Naive B cell (primary cell): Measurements from ENCODE around the gene XPO4. TPM values are rescaled to one million over a fixed set of nuclear protein-coding genes. Genes with fewer than 3 reads are reported as not detected.

Experiments used
- ATAC-seq, 2 donors: fragments of 150-1000 bp; cut with Tn5 transposase; 2 replicates each; pipeline ENCODE4 v1.10.0; 2021; ENCODE audit warnings: low read depth in 2 of 2, mild to moderate bottlenecking in 2 of 2, moderate library complexity in 2 of 2
- DNase-seq: peaks from one replicate; pipeline ENCODE4 v3.0.0; 2022
- H3K27ac Mint-ChIP-seq, 6 donors: one replicate each; pipeline ENCODE4 v1.8.0; 2020 to 2022; ENCODE audit warnings: mild to moderate bottlenecking in 6 of 6, mixed read lengths in 6 of 6, moderate library complexity in 5 of 6, inconsistent platforms in 2 of 6
- H3K27me3 Mint-ChIP-seq, 3 donors: one replicate each; pipeline ENCODE4 v1.8.0; 2021 to 2022; ENCODE audit warnings: mixed read lengths in 3 of 3, mild to moderate bottlenecking in 1 of 3
- H3K36me3 Mint-ChIP-seq, 2 donors: one replicate each; pipeline ENCODE4 v1.8.0; 2020 to 2022; ENCODE audit warnings: mixed read lengths in 2 of 2, inconsistent platforms in 1 of 2, mild to moderate bottlenecking in 1 of 2
- H3K4me1 Mint-ChIP-seq, 3 donors: one replicate each; pipeline ENCODE4 v1.8.0; 2020 to 2022; ENCODE audit warnings: mixed read lengths in 3 of 3, inconsistent platforms in 1 of 3, mild to moderate bottlenecking in 1 of 3, moderate library complexity in 1 of 3
- H3K4me3 Mint-ChIP-seq, 8 donors: one replicate each; pipeline ENCODE4 v1.8.0; 2020 to 2022; ENCODE audit warnings: mild to moderate bottlenecking in 8 of 8, mixed read lengths in 8 of 8, moderate library complexity in 8 of 8, inconsistent platforms in 2 of 8
- H3K9me3 Mint-ChIP-seq, 7 donors: one replicate each; pipeline ENCODE4 v1.8.0; 2020 to 2022; ENCODE audit warnings: mixed read lengths in 7 of 7, mild to moderate bottlenecking in 5 of 7, inconsistent platforms in 2 of 7, moderate library complexity in 1 of 7
- polyA plus RNA-seq, 6 donors: library from polyadenylated mRNA; unstranded; fragments of 300-500 nt; fragmentation: Illumina TruSeq; gene quantifications; one replicate each; pipeline ENCODE4 v1.2.3, GENCODE V29; 2021; ENCODE audit warnings: low read depth in 6 of 6

Gene XPO4
- polyA plus RNA-seq, 6 donors from 2014 or later = 4.0 to 10.1 (median 6.7) TPM

- no peaks in the 10 kb centered on the region for H3K9me3 Mint-ChIP-seq
These were observed 88.2 kb downstream of the XPO4 start for GRCh38 chr13:20814224-20814910.

DNA sequence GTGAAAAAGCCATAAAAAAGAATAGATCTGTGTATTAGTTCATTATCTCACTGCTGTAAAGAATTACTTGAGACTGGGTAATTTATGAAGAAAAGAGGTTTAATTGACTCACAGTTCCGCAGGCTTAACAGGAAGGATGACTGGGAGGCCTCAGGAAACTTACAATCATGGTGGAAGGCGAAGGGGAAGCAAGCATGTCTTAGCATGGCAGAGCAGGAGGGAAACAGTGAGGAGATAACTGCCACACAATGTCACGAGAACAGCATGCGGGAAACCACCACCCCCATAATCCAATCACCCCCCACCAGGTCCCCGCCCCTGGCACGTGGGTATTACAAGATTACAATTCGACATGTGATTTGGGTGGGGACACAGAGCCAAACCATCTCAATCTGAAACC, 89.7 kb downstream of the XPO4 start:
- ATAC-seq (no peak), DNase-seq (no peak)
- H3K9me3 Mint-ChIP-seq = no peaks in the 10 kb centered on the region
- no peaks in the 10 kb centered on the region for H3K27me3 Mint-ChIP-seq
- no peak overlapping the region for H3K4me3 Mint-ChIP-seq
- H3K4me1 Mint-ChIP-seq = peaks cover 0 to 3% (median 0%) of the 10 kb centered on the region in 3 donors
- peak overlapping the region in 1 of 6 donors; percentile 3 for H3K27ac Mint-ChIP-seq
- peaks cover 15 to 18% of the 10 kb centered on the region in 2 donors for H3K36me3 Mint-ChIP-seq

More at GRCh38 chr13:20814224-20814910, 88.2 kb downstream of the XPO4 start:
- H3K27me3 Mint-ChIP-seq = no peaks in the 10 kb centered on the region
- H3K27ac Mint-ChIP-seq = no peak overlapping the region
- no peak overlapping the region for H3K4me3 Mint-ChIP-seq
- peaks cover 0 to 3% (median 0%) of the 10 kb centered on the region in 3 donors for H3K4me1 Mint-ChIP-seq
- ATAC-seq = no peak
- DNase-seq = no peak
- H3K36me3 Mint-ChIP-seq = peaks cover 8 to 12% of the 10 kb centered on the region in 2 donors

GRCh38 chr13:20810808-20811207, 91.7 kb downstream of the XPO4 start:
- Mint-ChIP-seq H3K4me3 (no peak overlapping the region), H3K27me3 (no peaks in the 10 kb centered on the region), H3K36me3 (peaks cover 15 to 18% of the 10 kb centered on the region in 2 donors), H3K9me3 (no peaks in the 10 kb centered on the region), H3K4me1 (peaks cover 0 to 3% (median 0%) of the 10 kb centered on the region in 3 donors), H3K27ac (peak overlapping the region in 3 of 6 donors; percentile 17 to 90 (median 82))
- no peak for DNase-seq
- ATAC-seq = no peak

DNA sequence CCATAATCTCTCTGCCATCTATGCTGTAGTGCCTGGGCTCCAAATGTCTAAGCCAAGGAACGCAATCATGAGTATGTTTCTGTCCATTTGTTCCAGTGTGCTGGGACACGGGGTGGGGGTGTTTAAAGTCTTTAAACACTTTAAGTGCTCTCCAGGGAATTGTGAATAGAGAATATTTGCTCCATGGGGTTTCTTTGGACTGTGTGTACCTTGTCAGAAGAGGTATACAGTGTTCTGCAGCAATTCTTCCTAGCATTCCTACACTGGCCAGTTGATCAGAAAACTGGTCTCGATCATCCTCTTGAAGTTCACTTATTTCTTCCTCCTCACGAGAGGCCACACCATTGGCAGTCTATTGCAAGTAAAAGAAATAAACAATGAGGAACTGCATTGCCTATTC, 93.7 kb downstream of the XPO4 start:
- H3K27ac Mint-ChIP-seq = no peak overlapping the region
- no peaks in the 10 kb centered on the region for H3K9me3 Mint-ChIP-seq
- no peak overlapping the region for H3K4me3 Mint-ChIP-seq
- DNase-seq (no peak), ATAC-seq (no peak)
- no peaks in the 10 kb centered on the region for H3K27me3 Mint-ChIP-seq
- peaks cover 18 to 23% of the 10 kb centered on the region in 2 donors for H3K36me3 Mint-ChIP-seq
- peaks cover 0 to 3% (median 0%) of the 10 kb centered on the region in 3 donors for H3K4me1 Mint-ChIP-seq

DNA sequence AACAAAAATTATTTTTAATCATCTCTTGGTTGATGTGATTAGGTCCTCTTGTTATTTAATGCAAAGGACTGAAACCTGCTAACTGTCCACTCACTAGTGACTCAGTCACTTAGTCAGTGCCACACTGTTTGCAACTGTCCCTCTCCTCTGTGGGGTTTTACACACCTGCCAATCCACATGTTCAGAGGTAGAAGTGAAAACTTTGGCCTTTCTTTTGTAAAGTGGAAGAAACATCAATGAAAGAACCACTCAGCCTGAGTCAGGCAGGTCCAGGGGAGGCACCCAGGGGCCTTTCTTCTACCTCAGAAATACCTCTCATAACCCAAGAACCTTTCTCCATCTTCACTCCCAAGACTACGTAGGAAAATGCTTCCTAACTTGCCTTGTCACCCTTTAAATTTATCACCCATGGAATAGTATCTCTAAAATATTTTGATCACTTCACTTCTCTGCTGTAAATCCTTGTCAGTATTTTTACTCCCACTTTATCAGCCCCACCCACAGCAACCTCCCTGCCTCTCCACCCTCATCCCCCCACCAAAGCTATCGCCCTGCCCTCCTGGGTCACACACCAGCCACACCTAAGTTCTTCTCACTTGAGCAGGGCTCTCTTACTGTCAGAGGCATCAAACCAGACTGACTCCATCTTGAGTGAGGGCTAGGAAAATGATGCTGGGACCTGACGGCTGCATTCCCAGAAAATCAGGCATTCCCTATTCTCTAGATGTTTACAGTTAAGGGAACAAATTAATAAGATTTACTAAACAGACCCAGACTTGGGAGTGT, 99.2 kb downstream of the XPO4 start:
- Mint-ChIP-seq H3K27me3 (no peaks in the 10 kb centered on the region), H3K36me3 (peaks cover 5 to 8% of the 10 kb centered on the region in 2 donors), H3K9me3 (no peaks in the 10 kb centered on the region), H3K27ac (peak overlapping the region in 2 of 6 donors; percentile 33 to 59), H3K4me1 (peaks cover 0 to 6% (median 0%) of the 10 kb centered on the region in 3 donors), H3K4me3 (peak overlapping the region in 1 of 8 donors; percentile 55)
- no peak for DNase-seq
- ATAC-seq = no peak

DNA sequence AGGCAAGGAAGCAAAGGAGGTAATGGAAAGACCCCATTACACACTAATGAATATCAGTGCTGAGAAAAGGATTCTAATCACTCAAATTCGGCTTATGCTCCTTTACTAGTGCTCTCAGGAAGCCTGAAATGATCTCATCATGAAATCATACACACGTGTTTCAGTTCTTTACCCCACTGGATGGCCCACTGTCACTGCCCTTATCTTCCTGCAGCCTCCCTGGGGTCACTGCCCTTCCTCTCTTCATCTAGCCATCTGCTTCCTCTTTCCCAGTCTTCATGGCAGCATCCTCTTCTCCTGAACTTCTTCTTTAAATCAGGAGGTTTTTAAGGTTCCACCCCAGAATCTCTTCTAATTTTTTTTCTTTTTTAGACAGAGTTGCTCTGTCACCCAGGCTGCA, 100.8 kb downstream of the XPO4 start:
- Mint-ChIP-seq H3K27me3 (no peaks in the 10 kb centered on the region), H3K36me3 (peaks cover 5 to 8% of the 10 kb centered on the region in 2 donors), H3K27ac (peak overlapping the region in 4 of 6 donors; percentile 6 to 83 (median 34)), H3K4me1 (peaks cover 4 to 20% (median 11%) of the 10 kb centered on the region in 3 donors), H3K4me3 (no peak overlapping the region), H3K9me3 (no peaks in the 10 kb centered on the region)
- ATAC-seq (no peak), DNase-seq (no peak)

- Mint-ChIP-seq H3K36me3 (peaks cover 0 to 4% of the 10 kb centered on the region in 2 donors), H3K4me1 (peaks cover 4 to 21% (median 11%) of the 10 kb centered on the region in 3 donors), H3K4me3 (no peak overlapping the region), H3K27ac (peak overlapping the region in 3 of 6 donors; percentile 5 to 31 (median 18)), H3K9me3 (no peaks in the 10 kb centered on the region), H3K27me3 (no peaks in the 10 kb centered on the region)
- no peak for DNase-seq
- no peak for ATAC-seq
These were observed 102.7 kb downstream of the XPO4 start for GRCh38 chr13:20799726-20800416.

DNA sequence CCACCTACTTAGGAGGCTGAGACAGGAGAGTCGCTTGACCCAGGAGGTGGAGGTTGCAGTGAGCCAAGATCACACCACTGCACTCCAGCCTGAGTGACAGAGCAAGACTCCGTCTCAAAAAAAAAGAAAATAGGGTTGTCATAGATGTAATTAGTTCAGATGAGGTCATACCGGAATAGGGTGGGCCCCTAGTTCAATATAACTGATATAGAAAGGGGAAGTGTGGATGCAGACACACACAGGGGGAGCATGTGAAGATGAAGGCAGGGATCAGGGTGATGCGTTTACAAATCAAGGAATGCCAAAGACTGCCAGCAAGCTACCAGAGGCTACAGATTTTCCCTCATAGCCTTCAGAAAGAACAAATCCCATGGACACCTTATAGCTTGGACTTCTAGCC, 104.5 kb downstream of the XPO4 start:
- peak overlapping the region; percentile 54 to 93 (median 72) for H3K27ac Mint-ChIP-seq
- peak overlapping the region; percentile 2 to 82 (median 41) for H3K4me3 Mint-ChIP-seq
- peaks cover 4 to 21% (median 11%) of the 10 kb centered on the region in 3 donors for H3K4me1 Mint-ChIP-seq
- H3K36me3 Mint-ChIP-seq = peaks cover 0 to 13% of the 10 kb centered on the region in 2 donors
- H3K27me3 Mint-ChIP-seq = no peaks in the 10 kb centered on the region
- H3K9me3 Mint-ChIP-seq = no peaks in the 10 kb centered on the region
- DNase-seq (peak; percentile 29), ATAC-seq (peak; percentile 92 to 93)

- Mint-ChIP-seq H3K36me3 (peaks cover 0 to 13% of the 10 kb centered on the region in 2 donors), H3K4me1 (peaks cover 4 to 18% (median 11%) of the 10 kb centered on the region in 3 donors), H3K27ac (peak overlapping the region in 4 of 6 donors; percentile 38 to 78 (median 59)), H3K4me3 (peak overlapping the region in 1 of 8 donors; percentile 29), H3K27me3 (no peaks in the 10 kb centered on the region), H3K9me3 (no peaks in the 10 kb centered on the region)
- no peak for ATAC-seq
- no peak for DNase-seq
These were observed 105.6 kb downstream of the XPO4 start for GRCh38 chr13:20796791-20797508.

DNA sequence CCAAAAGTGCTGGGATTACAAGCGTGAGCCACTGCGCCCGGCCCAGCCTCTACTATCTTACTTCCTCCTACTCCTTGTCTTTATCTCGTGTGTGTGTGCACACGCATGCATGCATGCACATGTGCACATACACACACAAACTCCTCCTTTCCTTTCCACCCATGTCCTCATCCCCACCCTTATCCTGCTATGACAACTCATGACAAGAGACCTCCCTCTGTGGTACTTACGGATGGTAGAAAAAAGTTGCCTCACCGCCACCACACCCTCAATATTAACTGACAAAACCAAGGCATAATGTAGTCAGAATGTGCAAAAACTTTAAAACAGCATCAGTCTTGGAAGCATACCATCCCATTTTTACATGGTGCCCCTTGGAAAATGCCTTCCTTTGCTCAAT, 112.9 kb downstream of the XPO4 start:
- H3K27me3 Mint-ChIP-seq = no peaks in the 10 kb centered on the region
- ATAC-seq (no peak), DNase-seq (no peak)
- H3K4me1 Mint-ChIP-seq = peaks cover 0 to 6% (median 4%) of the 10 kb centered on the region in 3 donors
- peaks cover 9 to 31% of the 10 kb centered on the region in 2 donors for H3K36me3 Mint-ChIP-seq
- no peak overlapping the region for H3K4me3 Mint-ChIP-seq
- peak overlapping the region in 2 of 6 donors; percentile 19 to 45 for H3K27ac Mint-ChIP-seq
- no peaks in the 10 kb centered on the region for H3K9me3 Mint-ChIP-seq

- H3K27me3 Mint-ChIP-seq = no peaks in the 10 kb centered on the region
- H3K4me1 Mint-ChIP-seq = peaks cover 0 to 6% (median 4%) of the 10 kb centered on the region in 3 donors
- ATAC-seq = no peak
- H3K27ac Mint-ChIP-seq = peak overlapping the region in 1 of 6 donors; percentile 50
- peaks cover 9 to 35% of the 10 kb centered on the region in 2 donors for H3K36me3 Mint-ChIP-seq
- no peak overlapping the region for H3K4me3 Mint-ChIP-seq
- H3K9me3 Mint-ChIP-seq = no peaks in the 10 kb centered on the region
- DNase-seq = no peak
These were observed 114.2 kb downstream of the XPO4 start for GRCh38 chr13:20788312-20788711.

DNA sequence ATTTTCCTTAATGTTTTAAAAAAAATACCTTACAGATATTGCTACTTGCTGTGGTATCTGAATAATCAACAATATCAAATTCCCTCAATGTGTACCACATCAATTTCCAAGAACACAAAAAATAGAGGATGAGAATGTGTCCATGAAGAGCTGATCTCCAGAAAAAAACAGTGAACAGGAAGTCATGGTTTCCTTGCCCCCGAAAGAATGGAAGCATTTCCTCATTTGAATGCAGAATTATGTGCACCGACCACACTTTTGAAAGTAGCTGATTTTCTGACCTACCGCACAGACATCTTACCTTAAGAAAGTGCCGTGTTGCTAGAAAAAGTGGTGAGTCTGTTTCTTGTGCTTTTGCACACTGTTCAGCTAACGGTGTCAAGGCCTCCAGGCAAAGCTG, 115.4 kb downstream of the XPO4 start:
- DNase-seq (no peak), ATAC-seq (no peak)
- Mint-ChIP-seq H3K27me3 (no peaks in the 10 kb centered on the region), H3K4me1 (peaks cover 0 to 6% (median 4%) of the 10 kb centered on the region in 3 donors), H3K27ac (peak overlapping the region in 1 of 6 donors; percentile 18), H3K36me3 (peaks cover 9 to 45% of the 10 kb centered on the region in 2 donors), H3K9me3 (no peaks in the 10 kb centered on the region), H3K4me3 (no peak overlapping the region)
